DMS53 treated with DMSO at 0.1 percent for 48 hours (cell line): ENCODE measurements around the gene COX6B2.

Experiments
- DNase-seq: peaks from one replicate; lab custom pipeline; 2025; ENCODE audit not compliant: unreplicated experiment; lab: John Stamatoyannopoulos, UW

Gene COX6B2

GRCh38 chr19:55383279-55384130 is 29.0 kb upstream of the COX6B2 start:
- DNase-seq, result peak; percentile 43

- DNase-seq, result no peak
These were observed 28.1 kb upstream of the COX6B2 start for GRCh38 chr19:55382522-55383054.

- DNase-seq, result no peak
These were observed 27.5 kb upstream of the COX6B2 start for GRCh38 chr19:55382013-55382412.

- no peak for DNase-seq
These were observed 24.7 kb upstream of the COX6B2 start for GRCh38 chr19:55379174-55379573.

- DNase-seq, result no peak
These were observed 23.0 kb upstream of the COX6B2 start for GRCh38 chr19:55377356-55378131.

GRCh38 chr19:55376241-55376933 is 21.9 kb upstream of the COX6B2 start, which contains the start of gene TMEM190:
Gene TMEM190, plus strand, starts transcription at chr19:55376826. Its CDS starts 28 bp downstream, at chr19:55376854.
- DNase-seq, result no peak

GRCh38 chr19:55373993-55374757 is 19.7 kb upstream of the COX6B2 start:
- DNase-seq, result no peak

GRCh38 chr19:55373306-55373992 is 18.9 kb upstream of the COX6B2 start:
- no peak for DNase-seq

- DNase-seq, result no peak
These were observed 18.0 kb upstream of the COX6B2 start for GRCh38 chr19:55372316-55373081.

- DNase-seq, result no peak
These were observed 15.9 kb upstream of the COX6B2 start, which contains the start of gene IL11 for GRCh38 chr19:55370305-55370988. Gene IL11, minus strand, starts transcription at chr19:55370463. Its CDS starts 153 bp downstream, at chr19:55370310.

GRCh38 chr19:55369653-55370304 is 15.3 kb upstream of the COX6B2 start:
- DNase-seq, result peak; percentile 44

GRCh38 chr19:55368701-55369563 is 14.4 kb upstream of the COX6B2 start:
- DNase-seq, result peak; percentile 10

- DNase-seq, result no peak
These were observed 13.6 kb upstream of the COX6B2 start for GRCh38 chr19:55368106-55368505.

- no peak for DNase-seq
These were observed 12.3 kb upstream of the COX6B2 start for GRCh38 chr19:55366790-55367189.

GRCh38 chr19:55365964-55366363 is 11.4 kb upstream of the COX6B2 start:
- DNase-seq, result no peak

GRCh38 chr19:55365245-55365644 is 10.7 kb upstream of the COX6B2 start:
- no peak for DNase-seq
